ENCODE measurements around the gene EML6.

Gene EML6

DNA sequence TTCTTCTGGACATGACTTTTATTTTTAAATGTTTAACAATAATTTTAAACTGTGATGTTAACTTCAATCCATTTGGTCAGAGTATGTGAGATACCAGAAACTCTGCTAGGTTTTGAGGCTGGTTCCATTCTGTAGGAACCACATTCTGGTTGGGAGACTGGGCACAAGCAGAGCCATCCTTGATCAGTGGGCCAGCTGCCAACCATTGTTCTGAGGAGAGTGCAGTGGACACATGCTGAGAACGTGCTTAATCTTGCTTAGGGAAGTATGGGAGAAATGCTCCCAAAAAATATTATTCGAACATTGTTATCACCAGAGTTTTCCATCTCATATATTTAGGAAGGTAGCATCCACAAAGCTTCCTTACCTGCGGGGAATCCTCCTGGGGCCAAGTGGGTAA lies 171.0 kb downstream of the EML6 start:
- H4K5ac ChIP-seq (ENCODE audit: low read length): no peak overlapping the region
- H3K4me1 ChIP-seq (ENCODE audit: control insufficient read depth, low read depth, low read length): no peaks in the 10 kb centered on the region
- no peak overlapping the region for H2BK120ac ChIP-seq (ENCODE audit: low read depth, low read length)
- no peak overlapping the region for H3K4me2 ChIP-seq (ENCODE audit: low read length)
- H3K4ac ChIP-seq (ENCODE audit: low read depth, low read length): no peak overlapping the region
- H4K8ac ChIP-seq (ENCODE audit: low read depth, low read length): no peak overlapping the region
- H3K79me1 ChIP-seq (ENCODE audit: low read length): no peaks in the 10 kb centered on the region
- H3K27ac ChIP-seq (ENCODE audit: low read depth, low read length): no peak overlapping the region
- no peak overlapping the region for H3K9ac ChIP-seq (ENCODE audit: low read length)
- H3K27me3 ChIP-seq (ENCODE audit: insufficient read depth, low read length, poor library complexity): no peaks in the 10 kb centered on the region
- DNase-seq: no peak
- H3K23ac ChIP-seq (ENCODE audit: low read length): no peak overlapping the region
- no peaks in the 10 kb centered on the region for H3K36me3 ChIP-seq (ENCODE audit: control insufficient read depth, insufficient read depth, low read length)
- no peaks in the 10 kb centered on the region for H3K79me2 ChIP-seq (ENCODE audit: control insufficient read depth, insufficient read depth, low read length)
- H2BK5ac ChIP-seq (ENCODE audit: low read length): no peak overlapping the region
- H3K18ac ChIP-seq (ENCODE audit: low read length): no peak overlapping the region
- H3K56ac ChIP-seq (ENCODE audit: low read length): no peak overlapping the region
- no CpG with 5 or more reads among the region's 3 CpGs for WGBS (ENCODE audit: extremely low coverage, insufficient coverage, low lambda C conversion rate)
- no peak overlapping the region for H2AK5ac ChIP-seq (ENCODE audit: low read length)
- H3K4me3 ChIP-seq (ENCODE audit: low read length): no peak overlapping the region
- H2BK15ac ChIP-seq (replicated peaks; ENCODE audit: low read depth): no peak overlapping the region

DNA sequence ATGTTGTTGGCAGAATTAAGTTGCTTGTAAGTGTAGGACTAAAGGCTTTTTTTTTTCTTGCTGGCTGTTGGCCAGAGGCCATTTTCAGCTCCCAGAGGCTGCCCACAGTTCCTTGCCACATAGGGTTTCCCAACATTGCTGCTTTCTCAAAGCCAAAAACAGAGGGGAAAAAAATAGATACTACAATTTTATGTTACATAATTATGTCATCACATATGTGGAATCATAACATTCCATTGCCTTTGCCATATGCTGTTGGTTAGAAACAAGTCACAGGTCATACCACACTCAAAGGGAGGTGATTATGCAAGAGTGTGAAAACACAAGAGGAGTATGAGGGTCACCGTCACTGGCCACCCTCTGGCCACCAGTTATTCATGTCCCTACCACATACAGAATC lies 172.3 kb downstream of the EML6 start:
- no peak for DNase-seq
- Histone ChIP-seq H2BK5ac (ENCODE audit: low read length) (no peak overlapping the region), H4K8ac (ENCODE audit: low read depth, low read length) (no peak overlapping the region), H3K79me2 (ENCODE audit: control insufficient read depth, insufficient read depth, low read length) (no peaks in the 10 kb centered on the region), H3K36me3 (ENCODE audit: control insufficient read depth, insufficient read depth, low read length) (no peaks in the 10 kb centered on the region), H3K18ac (ENCODE audit: low read length) (no peak overlapping the region), H3K27ac (ENCODE audit: low read depth, low read length) (no peak overlapping the region), H3K4me1 (ENCODE audit: control insufficient read depth, low read depth, low read length) (no peaks in the 10 kb centered on the region), H2BK120ac (ENCODE audit: low read depth, low read length) (no peak overlapping the region), H4K5ac (ENCODE audit: low read length) (no peak overlapping the region), H3K79me1 (ENCODE audit: low read length) (no peaks in the 10 kb centered on the region), H3K23ac (ENCODE audit: low read length) (no peak overlapping the region), H3K56ac (ENCODE audit: low read length) (no peak overlapping the region), H3K4me2 (ENCODE audit: low read length) (no peak overlapping the region), H3K4me3 (ENCODE audit: low read length) (no peak overlapping the region), H3K4ac (ENCODE audit: low read depth, low read length) (no peak overlapping the region), H2AK5ac (ENCODE audit: low read length) (no peak overlapping the region), H3K27me3 (ENCODE audit: insufficient read depth, low read length, poor library complexity) (no peaks in the 10 kb centered on the region), H3K9ac (ENCODE audit: low read length) (no peak overlapping the region), H2BK15ac (replicated peaks; ENCODE audit: low read depth) (no peak overlapping the region)
- no CpG with 5 or more reads among the region's 1 CpG for WGBS (ENCODE audit: extremely low coverage, insufficient coverage, low lambda C conversion rate)

DNA sequence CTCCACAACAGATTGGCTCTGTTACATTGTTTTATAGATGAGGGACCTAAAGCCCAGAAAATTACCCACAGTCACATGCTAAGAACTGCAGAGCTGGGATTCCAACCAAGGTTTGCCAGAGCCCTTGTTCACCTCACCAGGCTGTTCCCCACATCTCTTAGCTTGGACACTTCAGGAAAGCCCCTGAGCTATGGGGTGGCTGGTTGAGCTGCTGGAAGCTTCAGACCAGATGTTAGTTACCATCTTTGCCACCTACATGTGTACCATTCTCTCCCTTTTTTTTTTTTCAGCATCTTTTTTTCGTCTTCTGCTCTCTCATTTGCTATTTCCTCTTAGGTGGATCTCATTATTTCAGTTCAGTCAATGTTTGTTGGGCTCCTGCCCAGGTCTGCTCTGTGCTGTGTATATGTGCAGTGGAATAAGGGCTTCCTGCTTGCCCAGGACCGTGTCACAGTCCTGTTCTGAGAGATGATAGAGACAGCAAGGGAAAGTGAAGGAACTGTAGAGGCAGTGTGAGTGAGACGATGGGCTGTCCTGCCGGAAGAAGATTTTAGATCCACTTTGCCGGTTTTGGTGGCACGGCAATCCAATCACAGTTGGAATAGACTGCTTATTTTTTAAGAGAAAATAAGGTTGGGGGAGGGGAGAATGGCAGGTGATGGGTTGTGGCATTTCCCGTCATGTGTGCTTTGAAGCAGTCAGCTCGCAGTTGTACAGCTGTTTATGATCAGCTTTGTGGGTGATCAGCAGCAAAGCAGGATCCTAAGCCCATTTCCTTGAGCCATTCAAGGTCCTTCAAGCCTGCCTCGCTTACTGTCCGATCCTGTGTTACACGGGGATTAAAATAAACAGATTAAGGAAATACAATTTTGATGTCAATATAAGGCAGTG lies 174.2 kb downstream of the EML6 start:
- Histone ChIP-seq H4K5ac (ENCODE audit: low read length) (no peak overlapping the region), H3K79me1 (ENCODE audit: low read length) (no peaks in the 10 kb centered on the region), H3K9ac (ENCODE audit: low read length) (no peak overlapping the region), H2BK15ac (replicated peaks; ENCODE audit: low read depth) (no peak overlapping the region), H3K79me2 (ENCODE audit: control insufficient read depth, insufficient read depth, low read length) (no peaks in the 10 kb centered on the region), H3K27ac (ENCODE audit: low read depth, low read length) (no peak overlapping the region), H3K4me1 (ENCODE audit: control insufficient read depth, low read depth, low read length) (no peaks in the 10 kb centered on the region), H3K56ac (ENCODE audit: low read length) (no peak overlapping the region), H3K4me3 (ENCODE audit: low read length) (no peak overlapping the region), H3K27me3 (ENCODE audit: insufficient read depth, low read length, poor library complexity) (no peaks in the 10 kb centered on the region), H3K36me3 (ENCODE audit: control insufficient read depth, insufficient read depth, low read length) (no peaks in the 10 kb centered on the region), H2BK5ac (ENCODE audit: low read length) (no peak overlapping the region), H2AK5ac (ENCODE audit: low read length) (no peak overlapping the region), H3K4me2 (ENCODE audit: low read length) (no peak overlapping the region), H2BK120ac (ENCODE audit: low read depth, low read length) (no peak overlapping the region), H3K23ac (ENCODE audit: low read length) (no peak overlapping the region), H3K18ac (ENCODE audit: low read length) (no peak overlapping the region), H3K4ac (ENCODE audit: low read depth, low read length) (no peak overlapping the region), H4K8ac (ENCODE audit: low read depth, low read length) (no peak overlapping the region)
- no CpG with 5 or more reads among the region's 11 CpGs for WGBS (ENCODE audit: extremely low coverage, insufficient coverage, low lambda C conversion rate)
- DNase-seq: no peak

DNA sequence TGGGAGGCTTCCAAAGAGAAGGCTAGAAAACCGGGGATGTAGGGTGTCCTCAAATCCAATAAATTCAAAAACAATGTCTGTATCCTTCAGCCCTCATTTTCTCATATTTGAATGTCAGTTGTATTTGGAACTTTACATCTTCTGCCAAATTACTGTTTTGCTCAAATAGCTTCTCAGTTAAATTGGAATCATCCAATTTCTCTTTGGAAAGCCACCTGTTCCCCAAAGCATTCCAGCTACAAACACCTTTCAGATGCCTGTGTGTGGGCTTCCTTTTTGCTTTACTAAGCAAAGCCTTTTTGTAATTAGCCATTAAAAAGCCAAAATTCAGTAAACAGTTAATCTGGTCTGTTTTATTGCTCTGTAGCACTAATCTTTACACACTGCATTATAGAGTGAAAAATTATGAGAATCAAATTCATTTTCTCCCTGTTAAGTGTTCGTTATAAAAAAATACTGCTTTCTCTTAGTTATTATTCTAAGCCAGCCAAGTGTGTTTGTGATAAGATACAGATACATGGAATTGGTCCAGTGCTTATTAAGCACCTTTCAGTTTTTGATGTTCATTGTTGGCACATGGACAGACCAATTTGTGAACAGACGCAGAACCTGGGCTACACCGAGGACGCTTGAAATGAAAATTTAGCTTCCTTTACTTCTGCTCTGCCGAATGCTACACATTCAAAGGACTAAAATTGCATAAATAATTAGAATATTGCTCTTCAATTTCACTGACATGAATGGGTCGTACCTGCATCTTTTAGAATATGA lies 175.2 kb downstream of the EML6 start:
- Histone ChIP-seq H3K36me3 (ENCODE audit: control insufficient read depth, insufficient read depth, low read length) (no peaks in the 10 kb centered on the region), H3K23ac (ENCODE audit: low read length) (no peak overlapping the region), H2BK120ac (ENCODE audit: low read depth, low read length) (no peak overlapping the region), H3K4me2 (ENCODE audit: low read length) (no peak overlapping the region), H3K27me3 (ENCODE audit: insufficient read depth, low read length, poor library complexity) (no peaks in the 10 kb centered on the region), H3K4me1 (ENCODE audit: control insufficient read depth, low read depth, low read length) (no peaks in the 10 kb centered on the region), H4K5ac (ENCODE audit: low read length) (no peak overlapping the region), H2BK5ac (ENCODE audit: low read length) (no peak overlapping the region), H3K56ac (ENCODE audit: low read length) (no peak overlapping the region), H3K27ac (ENCODE audit: low read depth, low read length) (no peak overlapping the region), H3K4me3 (ENCODE audit: low read length) (no peak overlapping the region), H3K18ac (ENCODE audit: low read length) (no peak overlapping the region), H4K8ac (ENCODE audit: low read depth, low read length) (no peak overlapping the region), H3K9ac (ENCODE audit: low read length) (no peak overlapping the region), H3K4ac (ENCODE audit: low read depth, low read length) (no peak overlapping the region), H3K79me2 (ENCODE audit: control insufficient read depth, insufficient read depth, low read length) (no peaks in the 10 kb centered on the region), H3K79me1 (ENCODE audit: low read length) (no peaks in the 10 kb centered on the region), H2BK15ac (replicated peaks; ENCODE audit: low read depth) (no peak overlapping the region), H2AK5ac (ENCODE audit: low read length) (no peak overlapping the region)
- no CpG with 5 or more reads among the region's 7 CpGs for WGBS (ENCODE audit: extremely low coverage, insufficient coverage, low lambda C conversion rate)
- DNase-seq: no peak

DNA sequence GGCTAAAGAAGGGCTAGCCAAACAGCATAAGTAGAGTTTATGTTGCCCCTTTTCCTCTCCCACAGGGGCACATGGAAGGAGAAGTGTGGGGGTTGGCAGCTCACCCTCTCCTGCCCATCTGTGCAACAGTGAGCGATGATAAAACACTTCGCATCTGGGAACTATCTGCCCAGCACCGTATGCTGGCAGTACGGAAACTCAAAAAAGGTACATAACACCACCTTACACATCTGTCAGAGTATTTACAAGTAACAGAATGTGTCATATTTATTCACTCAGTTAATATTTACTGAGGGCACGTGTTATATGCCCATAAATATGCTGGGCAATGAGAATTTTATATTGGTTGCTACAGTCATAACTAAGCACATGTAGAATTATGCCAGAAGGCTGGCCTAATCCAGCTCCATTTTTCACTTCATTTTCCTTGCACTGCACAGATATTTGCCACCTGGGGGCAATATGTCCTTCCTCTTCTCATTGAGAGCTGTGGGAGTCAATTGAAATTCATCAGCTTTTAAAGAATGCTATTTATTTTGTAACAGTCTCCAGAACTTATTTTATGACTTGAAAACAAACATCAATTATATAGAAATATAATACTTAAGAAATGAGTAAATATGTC lies 176.2 kb downstream of the EML6 start:
- Histone ChIP-seq H3K9ac (ENCODE audit: low read length) (no peak overlapping the region), H3K4me3 (ENCODE audit: low read length) (no peak overlapping the region), H3K4me1 (ENCODE audit: control insufficient read depth, low read depth, low read length) (peaks cover 1% of the 10 kb centered on the region), H4K8ac (ENCODE audit: low read depth, low read length) (no peak overlapping the region), H3K56ac (ENCODE audit: low read length) (no peak overlapping the region), H3K23ac (ENCODE audit: low read length) (no peak overlapping the region), H3K4ac (ENCODE audit: low read depth, low read length) (no peak overlapping the region), H4K5ac (ENCODE audit: low read length) (no peak overlapping the region), H3K36me3 (ENCODE audit: control insufficient read depth, insufficient read depth, low read length) (no peaks in the 10 kb centered on the region), H2BK5ac (ENCODE audit: low read length) (no peak overlapping the region), H2BK15ac (replicated peaks; ENCODE audit: low read depth) (no peak overlapping the region), H3K4me2 (ENCODE audit: low read length) (no peak overlapping the region), H3K79me2 (ENCODE audit: control insufficient read depth, insufficient read depth, low read length) (no peaks in the 10 kb centered on the region), H3K18ac (ENCODE audit: low read length) (no peak overlapping the region), H2BK120ac (ENCODE audit: low read depth, low read length) (no peak overlapping the region), H3K27ac (ENCODE audit: low read depth, low read length) (no peak overlapping the region), H3K79me1 (ENCODE audit: low read length) (no peaks in the 10 kb centered on the region), H2AK5ac (ENCODE audit: low read length) (no peak overlapping the region), H3K27me3 (ENCODE audit: insufficient read depth, low read length, poor library complexity) (no peaks in the 10 kb centered on the region)
- no CpG with 5 or more reads among the region's 5 CpGs for WGBS (ENCODE audit: extremely low coverage, insufficient coverage, low lambda C conversion rate)
- DNase-seq: peak; percentile 30

Measured in mesendoderm (in vitro differentiated cells).